MCF 10A (cell line): ENCODE measurements around the gene RS1. TPM values are rescaled to one million over a fixed set of nuclear protein-coding genes. Genes with fewer than 3 reads are reported as not detected.

Experiments
- Bru-seq: library from RNA; stranded (reverse); fragments of 400-500 nt; gene quantifications from one replicate; lab custom pipeline; 2021; lab: Mats Ljungman, UMichigan
- BruChase-seq, 2 experiments: library from RNA; stranded (reverse); fragments of 400-500 nt; gene quantifications; one replicate each; lab custom pipeline; 2021; lab: Mats Ljungman, UMichigan
- BruUV-seq: library from RNA; stranded (reverse); fragments of 400-500 nt; replicated peaks from 2 replicates; lab custom pipeline; 2021; lab: Mats Ljungman, UMichigan
- CTCF ChIA-PET: fragments of 300-600 bp; sonication (Branson Sonifier 250); formaldehyde crosslinking; extraction: SDS; loops from one replicate; lab custom pipeline; 2021; ENCODE audit warnings: antibody characterized with exemption, inconsistent platforms; lab: Yijun Ruan, JAX
- POLR2A ChIA-PET: fragments of 300-600, 350-650 bp; sonication (Branson Sonifier 250); formaldehyde crosslinking; extraction: SDS; loops from one replicate; lab custom pipeline; 2020; ENCODE audit warnings: antibody characterized with exemption, inconsistent platforms; lab: Yijun Ruan, JAX
- DNase-seq: peaks from one replicate; pipeline ENCODE4 v3.0.0-alpha.2; 2018; ENCODE audit not compliant: unreplicated experiment
- H3K27ac Mint-ChIP-seq: one replicate; pipeline ENCODE4 v1.8.0; 2022; ENCODE audit warnings: mild to moderate bottlenecking, low read depth, mixed read lengths; ENCODE audit not compliant: unreplicated experiment
- H3K27me3 Mint-ChIP-seq: one replicate; pipeline ENCODE4 v1.8.0; 2022; ENCODE audit warnings: mixed read lengths; ENCODE audit not compliant: insufficient read depth, unreplicated experiment
- H3K36me3 Mint-ChIP-seq: one replicate; pipeline ENCODE4 v1.8.0; 2022; ENCODE audit warnings: mild to moderate bottlenecking, moderate library complexity, mixed read lengths; ENCODE audit not compliant: insufficient read depth, unreplicated experiment
- H3K4me1 Mint-ChIP-seq: one replicate; pipeline ENCODE4 v1.8.0; 2022; ENCODE audit warnings: mixed read lengths; ENCODE audit not compliant: insufficient read depth, unreplicated experiment
- H3K4me3 Mint-ChIP-seq: one replicate; pipeline ENCODE4 v1.8.0; 2022; ENCODE audit warnings: mild to moderate bottlenecking, moderate library complexity, mixed read lengths; ENCODE audit not compliant: unreplicated experiment
- H3K9me3 Mint-ChIP-seq: one replicate; pipeline ENCODE4 v1.8.0; 2022; ENCODE audit warnings: mixed read lengths; ENCODE audit not compliant: unreplicated experiment
- CTCF ChIP-seq: fragments of 200-600 bp; IDR thresholded peaks from one replicate; pipeline ENCODE4 v1.8.0; 2022; ENCODE audit warnings: antibody characterized with exemption, mild to moderate bottlenecking; ENCODE audit not compliant: unreplicated experiment
- intact Hi-C: fragments of 100-400 bp; cut with micrococcal nuclease; formaldehyde crosslinking; loops from 2 replicates; pipeline ENCODE4 v1.14.1; 2022
- long read RNA-seq: library from polyadenylated mRNA; stranded (forward); transcript quantifications from one replicate; pipeline ENCODE4 v2.0.0, GENCODE V29; 2022
- total RNA-seq: library from RNA; stranded (reverse); gene quantifications from 2 replicates; pipeline ENCODE4 v1.2.3, GENCODE V29; 2022

RS1 gene
- total RNA-seq (not detected in 2 replicates), Bru-seq, nascent RNA (not detected), BruChase-seq, experiment 1, labeled RNA remaining after a 6-hour chase (not detected), BruChase-seq, experiment 2, labeled RNA remaining after a 2-hour chase (not detected)
- long read RNA-seq: 0 reads

GRCh38 chrX:18672008-18672407 lies at the start of gene RS1:
TSS of gene RS1 (minus strand) at chrX:18672108. CDS start at chrX:18672068, 40 bp downstream.
- CTCF ChIA-PET: no interaction called here
- no peaks in the 10 kb centered on the region for H3K27me3 Mint-ChIP-seq
- BruUV-seq: no TSS peak
- H3K4me1 Mint-ChIP-seq: no peaks in the 10 kb centered on the region
- POLR2A ChIA-PET: no interaction called here
- H3K27ac Mint-ChIP-seq: no peak within 1 kb of the TSS
- no peak within 1 kb of the TSS for H3K4me3 Mint-ChIP-seq
- DNase-seq: no peak
- TF ChIP-seq CTCF: no peak
- intact Hi-C loops: loop anchor here (10.0 kb wide), 1 partner anchor 213 kb away; no protein-coding TSS in a partner anchor
- no peaks in the 10 kb centered on the region for H3K9me3 Mint-ChIP-seq
- peaks cover 9% of the 10 kb centered on the region for H3K36me3 Mint-ChIP-seq

- TF ChIP-seq CTCF: no peak
- intact Hi-C loops: no loop called here
- POLR2A ChIA-PET: no interaction called here
- Mint-ChIP-seq H3K9me3 (peaks cover 8% of the 10 kb centered on the region), H3K27me3 (no peaks in the 10 kb centered on the region), H3K4me1 (no peaks in the 10 kb centered on the region), H3K4me3 (no peak overlapping the region), H3K27ac (no peak overlapping the region), H3K36me3 (peaks cover 2% of the 10 kb centered on the region)
- no peak for DNase-seq
- no TSS peak for BruUV-seq
- CTCF ChIA-PET: no interaction called here
These were observed 47.9 kb upstream of the RS1 start for GRCh38 chrX:18719852-18720251.

DNA sequence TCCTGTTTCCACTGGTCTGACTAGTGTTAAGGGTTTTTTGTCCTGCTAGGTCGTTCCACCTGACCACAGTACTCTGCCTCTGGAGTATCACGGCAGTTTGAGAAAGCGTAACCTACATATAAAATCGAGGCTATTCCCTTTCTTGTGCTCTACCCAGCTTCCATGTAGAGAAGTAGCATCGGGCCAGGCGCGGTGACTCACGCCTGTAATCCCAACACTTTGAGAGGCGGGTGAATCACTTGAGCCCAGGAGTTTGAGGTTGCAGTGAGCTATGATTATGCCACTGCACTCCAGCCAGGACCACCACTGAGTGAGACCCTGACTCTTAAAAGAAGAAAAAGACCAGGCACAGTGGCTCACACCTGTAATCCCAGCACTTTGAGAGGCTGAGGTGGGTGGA lies 43.0 kb upstream of the RS1 start:
- CTCF ChIA-PET: interaction anchor here (0.5 to 0.7 kb wide), 2 partner anchors 123 to 162 kb away, joined by 3 to 4 read pairs; no protein-coding TSS in a partner anchor
- Mint-ChIP-seq H3K27ac (no peak overlapping the region), H3K27me3 (no peaks in the 10 kb centered on the region), H3K9me3 (peaks cover 8% of the 10 kb centered on the region), H3K4me1 (no peaks in the 10 kb centered on the region), H3K36me3 (peaks cover 5% of the 10 kb centered on the region), H3K4me3 (no peak overlapping the region)
- TF ChIP-seq CTCF: no peak
- peak; percentile 71 for DNase-seq
- intact Hi-C loops: no loop called here
- no TSS peak for BruUV-seq
- POLR2A ChIA-PET: interaction anchor here (0.7 to 1.5 kb wide), 2 partner anchors 12 to 14 kb away, joined by 3 to 4 read pairs; no protein-coding TSS in a partner anchor

DNA sequence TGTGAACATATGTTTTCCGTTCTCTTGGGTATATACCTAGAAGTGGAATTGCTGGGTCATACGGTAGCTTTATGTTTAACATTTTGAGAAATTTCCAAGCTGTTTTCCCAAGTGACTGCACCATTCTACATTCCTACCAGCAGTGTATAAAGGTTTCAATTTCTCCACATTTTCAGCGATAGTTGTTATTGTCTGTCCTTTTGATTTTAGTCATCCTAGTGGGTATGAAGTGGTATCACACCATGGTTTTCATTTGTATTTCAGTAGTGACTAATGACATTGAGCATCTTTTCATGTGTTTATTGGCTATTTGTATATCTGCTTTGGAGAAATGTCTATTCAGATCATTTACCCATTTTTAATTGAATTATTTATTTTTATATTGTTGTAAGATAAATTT lies 37.9 kb upstream of the RS1 start:
- Mint-ChIP-seq H3K27ac (no peak overlapping the region), H3K9me3 (peaks cover 5% of the 10 kb centered on the region), H3K36me3 (peaks cover 3% of the 10 kb centered on the region), H3K4me1 (no peaks in the 10 kb centered on the region), H3K27me3 (no peaks in the 10 kb centered on the region), H3K4me3 (no peak overlapping the region)
- POLR2A ChIA-PET: interaction anchor here (0.5 kb wide), 1 partner anchor 45 kb away, joined by 5 read pairs; no protein-coding TSS in a partner anchor
- DNase-seq: no peak
- no peak for TF ChIP-seq CTCF
- CTCF ChIA-PET: no interaction called here
- intact Hi-C loops: no loop called here
- no TSS peak for BruUV-seq
